ENCODE measurements around the gene ST8SIA5.

ST8SIA5 gene

DNA sequence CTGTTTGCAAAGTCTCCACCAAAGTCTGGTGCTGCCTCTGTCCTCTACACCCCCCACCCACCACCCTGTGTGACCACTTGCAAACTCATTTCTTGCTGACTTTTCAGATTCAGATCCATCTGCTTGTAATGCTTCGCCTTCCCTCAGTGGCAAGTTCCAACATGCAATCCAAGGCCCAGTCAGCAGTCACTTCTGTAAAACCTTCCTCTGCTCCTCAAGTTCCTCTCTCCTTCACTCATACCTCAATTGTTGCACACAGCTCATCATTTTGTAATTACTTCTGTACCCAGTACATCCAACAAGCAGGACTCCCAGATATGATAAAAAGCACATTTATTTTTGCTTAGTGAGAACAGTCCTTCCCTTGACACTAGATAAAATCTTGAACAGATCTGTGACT lies 93.3 kb downstream of the ST8SIA5 start:
- TF ChIP-seq TAF1 (IDR thresholded peaks at IDR 0.05; ENCODE audit: low read depth) = no peak
- no peak for TF ChIP-seq TCF12 (IDR thresholded peaks at IDR 0.05; ENCODE audit: low read depth)
- TF ChIP-seq CREB1 (IDR thresholded peaks at IDR 0.05; ENCODE audit: low read depth) = no peak
- TF ChIP-seq CEBPB (IDR thresholded peaks at IDR 0.05) = no peak
- TF ChIP-seq NFIC (IDR thresholded peaks at IDR 0.05) = no peak
- no peak for TF ChIP-seq RAD21 (IDR thresholded peaks at IDR 0.05; ENCODE audit: low read depth)
- TF ChIP-seq ZBTB7A (IDR thresholded peaks at IDR 0.05; ENCODE audit: low read depth) = no peak
- no peak for TF ChIP-seq EGR1 (IDR thresholded peaks at IDR 0.05)
- TF ChIP-seq EP300 (IDR thresholded peaks at IDR 0.05; ENCODE audit: borderline replicate concordance) = no peak
- TF ChIP-seq, protein P1, sequence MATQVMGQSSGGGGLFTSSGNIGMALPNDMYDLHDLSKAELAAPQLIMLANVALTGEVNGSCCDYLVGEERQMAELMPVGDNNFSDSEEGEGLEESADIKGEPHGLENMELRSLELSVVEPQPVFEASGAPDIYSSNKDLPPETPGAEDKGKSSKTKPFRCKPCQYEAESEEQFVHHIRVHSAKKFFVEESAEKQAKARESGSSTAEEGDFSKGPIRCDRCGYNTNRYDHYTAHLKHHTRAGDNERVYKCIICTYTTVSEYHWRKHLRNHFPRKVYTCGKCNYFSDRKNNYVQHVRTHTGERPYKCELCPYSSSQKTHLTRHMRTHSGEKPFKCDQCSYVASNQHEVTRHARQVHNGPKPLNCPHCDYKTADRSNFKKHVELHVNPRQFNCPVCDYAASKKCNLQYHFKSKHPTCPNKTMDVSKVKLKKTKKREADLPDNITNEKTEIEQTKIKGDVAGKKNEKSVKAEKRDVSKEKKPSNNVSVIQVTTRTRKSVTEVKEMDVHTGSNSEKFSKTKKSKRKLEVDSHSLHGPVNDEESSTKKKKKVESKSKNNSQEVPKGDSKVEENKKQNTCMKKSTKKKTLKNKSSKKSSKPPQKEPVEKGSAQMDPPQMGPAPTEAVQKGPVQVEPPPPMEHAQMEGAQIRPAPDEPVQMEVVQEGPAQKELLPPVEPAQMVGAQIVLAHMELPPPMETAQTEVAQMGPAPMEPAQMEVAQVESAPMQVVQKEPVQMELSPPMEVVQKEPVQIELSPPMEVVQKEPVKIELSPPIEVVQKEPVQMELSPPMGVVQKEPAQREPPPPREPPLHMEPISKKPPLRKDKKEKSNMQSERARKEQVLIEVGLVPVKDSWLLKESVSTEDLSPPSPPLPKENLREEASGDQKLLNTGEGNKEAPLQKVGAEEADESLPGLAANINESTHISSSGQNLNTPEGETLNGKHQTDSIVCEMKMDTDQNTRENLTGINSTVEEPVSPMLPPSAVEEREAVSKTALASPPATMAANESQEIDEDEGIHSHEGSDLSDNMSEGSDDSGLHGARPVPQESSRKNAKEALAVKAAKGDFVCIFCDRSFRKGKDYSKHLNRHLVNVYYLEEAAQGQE (IDR thresholded peaks at IDR 0.05; ENCODE audit: low read depth) = no peak
- TF ChIP-seq, protein P2, sequence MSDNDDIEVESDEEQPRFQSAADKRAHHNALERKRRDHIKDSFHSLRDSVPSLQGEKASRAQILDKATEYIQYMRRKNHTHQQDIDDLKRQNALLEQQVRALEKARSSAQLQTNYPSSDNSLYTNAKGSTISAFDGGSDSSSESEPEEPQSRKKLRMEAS (IDR thresholded peaks at IDR 0.05) = no peak
- TF ChIP-seq, protein P3, sequence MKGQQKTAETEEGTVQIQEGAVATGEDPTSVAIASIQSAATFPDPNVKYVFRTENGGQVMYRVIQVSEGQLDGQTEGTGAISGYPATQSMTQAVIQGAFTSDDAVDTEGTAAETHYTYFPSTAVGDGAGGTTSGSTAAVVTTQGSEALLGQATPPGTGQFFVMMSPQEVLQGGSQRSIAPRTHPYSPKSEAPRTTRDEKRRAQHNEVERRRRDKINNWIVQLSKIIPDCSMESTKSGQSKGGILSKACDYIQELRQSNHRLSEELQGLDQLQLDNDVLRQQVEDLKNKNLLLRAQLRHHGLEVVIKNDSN (IDR thresholded peaks at IDR 0.05) = no peak
- TF ChIP-seq YY1 (IDR thresholded peaks at IDR 0.05; ENCODE audit: low read depth) = no peak

DNA sequence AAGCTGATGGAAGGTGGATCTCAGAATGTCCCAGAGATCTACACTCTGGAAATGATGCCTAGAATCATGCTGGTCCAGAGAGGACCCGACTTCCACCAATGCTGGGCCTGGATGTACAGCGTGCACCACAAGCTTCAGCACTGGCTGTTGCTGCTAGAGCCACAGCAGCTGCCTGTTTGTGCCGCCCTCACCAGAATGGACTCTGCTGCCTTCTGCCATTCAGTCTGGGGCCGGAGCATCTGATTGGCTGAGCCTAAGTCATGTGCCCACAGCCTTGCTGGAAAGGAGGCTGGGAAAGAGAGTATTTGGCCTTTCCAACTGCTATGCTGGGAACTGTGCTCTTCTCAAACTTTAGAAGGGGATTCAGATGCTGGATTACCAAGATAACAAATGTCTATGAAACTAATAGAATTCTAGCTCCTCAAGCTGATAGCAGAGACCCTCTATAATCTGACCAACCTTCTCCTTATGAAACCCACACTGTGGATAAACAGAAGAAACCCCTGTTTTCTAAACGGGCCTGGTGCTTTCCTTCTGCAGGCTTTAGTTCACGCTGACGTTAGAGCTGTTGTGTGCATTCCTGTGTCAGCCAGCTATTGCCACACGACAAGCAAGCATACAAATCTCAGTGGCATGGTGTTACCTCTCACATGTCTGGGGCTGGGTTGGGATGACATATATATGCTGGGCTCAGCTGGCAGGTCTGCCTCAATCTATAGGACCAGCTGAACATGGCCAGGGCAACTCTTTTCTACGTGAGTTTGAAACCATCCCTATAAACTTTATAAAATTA lies 95.7 kb downstream of the ST8SIA5 start:
- TF ChIP-seq CEBPB (IDR thresholded peaks at IDR 0.05) = no peak
- TF ChIP-seq, protein P3 (IDR thresholded peaks at IDR 0.05) = peak; percentile 93

DNA sequence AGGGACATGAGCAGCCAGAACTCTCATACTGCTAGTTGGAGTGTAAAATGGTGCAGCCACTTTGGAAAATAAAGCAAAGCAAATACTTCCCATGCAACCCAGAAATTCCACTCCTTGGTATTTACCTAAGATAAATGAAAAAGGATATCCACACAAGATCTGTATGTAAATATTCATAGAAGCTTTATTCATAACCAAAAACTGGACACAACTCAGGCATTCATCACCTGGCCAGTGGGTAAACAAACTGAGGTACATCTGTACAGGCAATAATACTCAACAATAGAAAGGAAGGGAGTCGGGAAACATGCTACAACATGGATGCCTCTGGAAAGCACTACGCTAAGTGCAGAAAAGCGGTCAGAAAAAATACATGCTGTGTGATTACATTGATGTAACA lies 97.4 kb downstream of the ST8SIA5 start:
- TF ChIP-seq TEAD4 (IDR thresholded peaks at IDR 0.05) (no peak), CEBPB (IDR thresholded peaks at IDR 0.05) (no peak), TCF12 (IDR thresholded peaks at IDR 0.05; ENCODE audit: low read depth) (no peak), NFIC (IDR thresholded peaks at IDR 0.05) (no peak), TAF1 (IDR thresholded peaks at IDR 0.05; ENCODE audit: low read depth) (no peak), EP300 (IDR thresholded peaks at IDR 0.05; ENCODE audit: borderline replicate concordance) (no peak), CREB1 (IDR thresholded peaks at IDR 0.05; ENCODE audit: low read depth) (no peak), EGR1 (IDR thresholded peaks at IDR 0.05) (no peak), FOXM1 (IDR thresholded peaks at IDR 0.05; ENCODE audit: borderline replicate concordance, low read depth) (no peak), RAD21 (IDR thresholded peaks at IDR 0.05; ENCODE audit: low read depth) (no peak), ZBTB7A (IDR thresholded peaks at IDR 0.05; ENCODE audit: low read depth) (no peak), YY1 (IDR thresholded peaks at IDR 0.05; ENCODE audit: low read depth) (no peak)
- TF ChIP-seq, protein P1 (IDR thresholded peaks at IDR 0.05; ENCODE audit: low read depth) = no peak
- TF ChIP-seq, protein P2 (IDR thresholded peaks at IDR 0.05) = no peak
- TF ChIP-seq, protein P3 (IDR thresholded peaks at IDR 0.05) = no peak

DNA sequence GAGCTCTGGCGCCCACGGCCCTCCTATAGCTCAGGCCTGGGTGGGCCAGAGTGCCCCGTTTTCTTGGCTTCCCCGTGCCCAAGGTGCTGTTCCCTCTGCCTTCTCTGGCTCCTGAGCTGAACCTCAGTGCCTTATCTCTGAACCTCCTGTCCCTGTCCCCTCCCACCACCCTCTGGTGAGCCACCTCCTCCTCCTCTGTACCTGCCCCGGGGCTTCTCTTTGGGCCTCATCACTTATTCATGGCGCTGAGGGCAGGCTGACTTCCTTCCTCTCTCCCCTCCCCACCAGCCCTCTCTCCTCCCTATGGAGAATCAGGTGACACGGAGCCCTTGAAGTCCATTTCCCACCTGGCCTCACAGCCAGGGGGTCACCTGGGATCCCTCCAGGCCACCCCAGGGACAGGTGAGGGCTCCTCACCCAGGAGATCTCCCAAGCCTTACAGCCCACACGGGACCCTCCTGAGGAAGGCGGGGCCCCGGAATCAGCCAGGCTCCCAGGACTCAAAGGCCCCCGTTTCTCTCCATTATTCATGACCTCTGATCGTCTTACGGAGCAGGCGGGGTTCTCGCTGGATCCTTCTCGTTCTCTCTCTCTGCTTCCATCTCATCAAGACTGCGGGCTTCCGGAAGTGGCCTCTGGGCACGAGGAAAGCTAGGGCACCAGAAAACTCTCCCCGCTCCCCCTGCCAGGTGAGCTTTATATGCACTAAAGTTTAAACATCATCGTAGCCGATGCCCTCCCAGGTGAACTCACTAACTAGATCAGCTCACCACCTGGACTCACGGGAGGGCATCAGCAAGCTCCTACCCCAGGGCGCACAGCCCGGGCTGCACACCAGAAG lies 99.5 kb downstream of the ST8SIA5 start, which contains the start of gene LOXHD1:
LOXHD1 (minus strand) TSS at position 106 of the 841 bp plus-strand sequence. CDS start 187 bp downstream, outside the sequence.
- TF ChIP-seq, protein P3 (IDR thresholded peaks at IDR 0.05) = no peak
- TF ChIP-seq ZBTB7A (IDR thresholded peaks at IDR 0.05; ENCODE audit: low read depth) (no peak), EP300 (IDR thresholded peaks at IDR 0.05; ENCODE audit: borderline replicate concordance) (no peak), TAF1 (IDR thresholded peaks at IDR 0.05; ENCODE audit: low read depth) (no peak), NFIC (IDR thresholded peaks at IDR 0.05) (no peak), EGR1 (IDR thresholded peaks at IDR 0.05) (no peak), CREB1 (IDR thresholded peaks at IDR 0.05; ENCODE audit: low read depth) (no peak), RAD21 (IDR thresholded peaks at IDR 0.05; ENCODE audit: low read depth) (no peak), CEBPB (IDR thresholded peaks at IDR 0.05) (no peak), FOXM1 (IDR thresholded peaks at IDR 0.05; ENCODE audit: borderline replicate concordance, low read depth) (no peak), TEAD4 (IDR thresholded peaks at IDR 0.05) (no peak), TCF12 (IDR thresholded peaks at IDR 0.05; ENCODE audit: low read depth) (no peak), YY1 (IDR thresholded peaks at IDR 0.05; ENCODE audit: low read depth) (no peak)
- TF ChIP-seq, protein P1 (IDR thresholded peaks at IDR 0.05; ENCODE audit: low read depth) = no peak
- TF ChIP-seq, protein P2 (IDR thresholded peaks at IDR 0.05) = no peak
